Suppressor macrophage (primary cell): ENCODE measurements around the gene RRP7A.
"Not testable (repeated sequence)": the region's sequence is repeated elsewhere in the genome, so short reads cannot be mapped to it uniquely, and the experiment has no call there.

Source experiments
- DNase-seq, 4 experiments: peaks; one replicate each; pipeline ENCODE4 v3.0.0-alpha.2; 2020 to 2022
- total RNA-seq, 17 experiments: gene quantifications; one replicate each; lab custom pipeline; 2026; ENCODE audit warnings: mixed read lengths in 6 of 17, inconsistent platforms in 3 of 17; lab: John Stamatoyannopoulos, UW

The RRP7A gene, protein sequence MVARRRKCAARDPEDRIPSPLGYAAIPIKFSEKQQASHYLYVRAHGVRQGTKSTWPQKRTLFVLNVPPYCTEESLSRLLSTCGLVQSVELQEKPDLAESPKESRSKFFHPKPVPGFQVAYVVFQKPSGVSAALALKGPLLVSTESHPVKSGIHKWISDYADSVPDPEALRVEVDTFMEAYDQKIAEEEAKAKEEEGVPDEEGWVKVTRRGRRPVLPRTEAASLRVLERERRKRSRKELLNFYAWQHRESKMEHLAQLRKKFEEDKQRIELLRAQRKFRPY
- 31.0 to 122 (median 58.7) reads per million in 17 experiments for total RNA-seq

DNA sequence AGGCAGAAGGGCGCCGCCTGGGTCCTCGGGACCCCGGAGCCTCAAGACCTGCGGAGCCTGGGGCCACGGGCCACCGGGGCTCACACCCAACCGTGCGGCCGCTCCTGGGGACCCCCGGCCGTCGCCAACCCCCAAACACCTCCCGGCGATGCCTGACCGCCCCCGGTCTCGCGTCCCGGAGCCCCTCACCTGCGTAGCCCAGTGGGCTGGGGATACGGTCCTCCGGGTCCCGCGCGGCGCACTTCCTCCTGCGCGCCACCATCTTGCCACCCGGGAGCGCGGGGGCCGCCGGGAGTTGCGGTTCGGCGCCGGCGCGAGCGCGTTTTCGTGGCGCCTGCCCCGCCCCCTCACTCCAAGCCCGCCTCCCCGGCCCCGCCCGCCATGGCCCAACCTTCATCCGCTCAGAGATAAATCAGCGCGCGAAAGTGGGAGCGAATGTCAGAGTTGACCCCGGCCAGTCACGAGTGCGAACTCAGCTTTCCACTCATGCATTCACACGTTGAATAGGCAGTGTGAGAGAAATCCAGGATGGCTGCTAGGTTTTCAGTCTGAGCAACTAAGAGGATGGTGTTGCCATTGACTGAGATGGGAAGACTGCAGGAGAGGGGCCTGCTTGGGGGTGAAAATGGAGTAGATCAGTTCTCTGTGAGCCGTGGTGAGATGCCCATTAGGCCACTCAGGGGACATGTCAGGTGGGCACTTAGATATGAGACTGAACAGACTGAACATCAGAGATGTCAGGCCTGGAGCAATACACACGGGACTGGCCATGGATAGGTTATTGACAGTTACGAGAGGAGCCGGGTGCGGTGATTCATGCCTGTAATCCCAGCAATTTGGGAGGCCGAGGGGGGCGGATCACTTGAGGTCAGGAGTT, at the start of gene RRP7A:
Gene RRP7A (minus strand): TSS at position 272 of the 877 bp plus-strand sequence. CDS start 10 bp downstream, at position 262.
- peak; percentile 89 to 94 (median 92) for DNase-seq

DNA sequence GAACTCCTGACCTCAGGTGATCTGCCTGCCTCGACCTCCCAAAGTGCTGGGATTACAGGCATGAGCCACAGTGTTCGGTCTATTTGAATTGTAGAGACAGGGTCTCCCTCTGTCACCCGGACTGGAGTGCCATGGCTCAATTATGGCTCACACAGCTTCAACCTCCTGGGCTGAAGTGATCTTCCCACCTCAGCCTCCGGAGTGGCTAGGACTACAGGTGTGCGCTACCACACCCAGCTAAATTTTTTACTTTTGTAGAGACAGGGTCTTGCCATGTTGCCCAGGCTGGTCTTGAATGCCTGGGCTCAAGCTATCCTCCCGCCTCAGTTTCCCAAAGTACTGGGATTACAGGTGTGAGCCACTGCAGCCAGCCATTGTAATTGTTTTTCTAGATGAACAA, 48.4 kb upstream of the RRP7A start:
- DNase-seq: not testable (repeated sequence)

DNA sequence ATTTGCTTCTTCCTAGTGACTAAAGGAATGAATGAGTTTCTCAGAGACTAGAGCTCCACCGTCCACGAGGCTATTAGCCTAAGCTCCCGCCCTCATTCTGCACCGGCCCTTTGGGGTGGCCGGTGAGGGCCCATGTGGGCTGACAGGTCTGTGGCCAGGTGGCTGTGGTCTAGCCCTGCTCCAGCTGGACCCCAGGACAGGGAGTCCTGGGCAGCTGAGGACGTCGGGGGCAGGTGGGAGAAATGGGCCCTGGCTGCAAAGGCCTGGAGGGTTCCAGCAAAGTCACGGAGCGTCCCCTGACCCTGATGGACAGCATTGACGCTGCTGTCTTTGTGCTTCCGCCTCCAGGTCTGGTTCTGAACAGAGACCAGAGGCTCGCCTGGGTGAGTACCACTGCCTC, 46.4 kb upstream of the RRP7A start:
- no peak for DNase-seq

DNA sequence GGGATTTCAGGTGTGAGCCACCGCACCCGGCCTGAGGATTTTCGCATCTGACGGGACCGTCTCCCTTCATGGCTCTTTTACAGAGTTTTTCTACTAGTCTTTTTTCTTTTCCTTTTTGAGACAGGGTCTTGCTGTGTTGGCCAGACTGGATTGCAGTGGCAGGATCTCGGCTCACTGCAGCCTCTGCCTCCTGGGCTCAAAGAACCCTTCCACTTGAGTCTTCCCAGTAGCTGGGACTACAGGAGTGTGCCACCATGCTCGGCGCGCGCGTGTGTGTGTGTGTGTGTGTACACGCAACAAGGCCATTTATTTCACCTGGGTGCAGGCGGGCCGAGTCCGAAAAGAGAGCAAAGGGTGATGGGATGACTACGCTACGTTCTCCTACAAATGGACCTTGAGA, 45.1 kb upstream of the RRP7A start:
- DNase-seq: no peak

DNA sequence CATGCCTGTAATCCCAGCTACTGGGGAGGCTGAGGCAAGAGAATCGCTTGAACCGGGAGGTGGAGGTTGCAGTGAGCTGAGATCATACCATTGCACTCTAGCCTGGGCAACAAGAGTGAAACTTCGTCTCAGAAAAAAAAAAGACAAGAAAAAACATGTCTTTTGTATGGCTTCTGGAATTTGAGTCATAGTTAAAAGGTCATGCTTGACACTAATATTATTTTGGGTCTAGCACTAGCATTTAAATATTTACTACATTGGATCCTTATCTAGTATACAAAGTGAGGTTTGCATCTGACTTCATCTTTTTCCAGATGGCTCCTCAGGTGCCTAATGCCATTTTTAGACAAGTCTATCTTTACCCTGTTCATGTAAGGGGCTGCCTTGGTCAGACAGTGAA, 44.3 kb upstream of the RRP7A start:
- DNase-seq: not testable (repeated sequence)

DNA sequence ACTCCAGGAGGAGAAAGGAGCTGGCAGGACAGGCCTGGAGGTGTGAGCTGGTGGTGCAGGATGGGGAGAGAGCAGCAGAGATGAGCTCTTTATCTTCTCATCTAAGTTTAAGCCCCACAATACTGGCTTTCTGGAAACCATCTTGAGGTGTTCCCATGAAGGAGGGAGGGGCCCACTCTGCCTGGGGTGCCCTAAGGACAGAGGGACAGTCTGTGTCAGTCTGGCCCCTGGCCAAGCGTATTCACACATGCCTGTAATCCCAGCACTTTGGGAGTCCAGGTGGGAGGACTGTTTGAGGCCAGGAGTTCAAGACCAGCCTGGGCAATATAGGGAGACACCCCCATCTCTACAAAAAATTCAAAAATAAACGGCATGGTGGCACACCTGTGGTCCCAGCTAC, 43.1 kb upstream of the RRP7A start:
- no peak for DNase-seq

DNA sequence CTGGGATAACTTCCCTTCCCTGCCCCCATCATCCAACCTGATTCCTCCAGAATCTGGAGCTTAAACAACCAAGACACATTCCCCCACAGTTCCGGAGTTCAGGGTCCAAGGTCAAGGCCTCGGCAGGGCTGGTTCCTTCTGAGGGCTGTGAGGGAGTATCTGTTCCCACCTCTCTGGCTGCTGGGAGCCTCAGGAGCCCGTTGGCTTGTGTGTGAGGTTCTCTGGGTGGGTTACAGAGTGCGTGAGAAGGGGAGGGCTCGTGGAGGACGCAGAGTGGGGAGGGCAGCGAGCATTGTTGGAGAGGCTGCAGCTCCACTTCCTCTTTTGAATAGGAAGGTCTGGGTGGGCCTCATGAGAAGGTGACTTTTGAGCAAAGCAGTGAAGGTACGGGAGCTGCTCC, 42.7 kb upstream of the RRP7A start:
- DNase-seq: peak; percentile 22 to 51 (median 38)

DNA sequence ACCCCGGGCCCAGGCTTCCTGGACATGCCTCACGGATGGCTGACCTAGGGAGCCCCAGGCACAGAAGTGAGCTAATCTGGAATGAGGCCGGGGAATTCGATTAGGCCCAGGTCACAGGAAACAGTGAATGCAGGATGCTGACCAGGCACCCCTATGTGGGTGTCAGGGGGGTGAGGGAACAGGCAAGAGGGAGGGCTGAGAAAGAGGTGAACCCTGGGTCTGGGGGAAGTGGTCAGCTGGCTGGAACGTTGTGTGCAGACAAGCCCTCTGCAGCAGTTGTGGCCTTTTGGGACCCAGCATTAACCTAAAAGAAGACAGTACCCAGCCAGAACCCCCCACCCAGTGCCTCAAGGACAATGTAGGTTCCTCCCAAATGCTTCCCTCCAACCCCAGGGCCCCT, 42.3 kb upstream of the RRP7A start:
- peak in 1 of 4 experiments; percentile 18 for DNase-seq

DNA sequence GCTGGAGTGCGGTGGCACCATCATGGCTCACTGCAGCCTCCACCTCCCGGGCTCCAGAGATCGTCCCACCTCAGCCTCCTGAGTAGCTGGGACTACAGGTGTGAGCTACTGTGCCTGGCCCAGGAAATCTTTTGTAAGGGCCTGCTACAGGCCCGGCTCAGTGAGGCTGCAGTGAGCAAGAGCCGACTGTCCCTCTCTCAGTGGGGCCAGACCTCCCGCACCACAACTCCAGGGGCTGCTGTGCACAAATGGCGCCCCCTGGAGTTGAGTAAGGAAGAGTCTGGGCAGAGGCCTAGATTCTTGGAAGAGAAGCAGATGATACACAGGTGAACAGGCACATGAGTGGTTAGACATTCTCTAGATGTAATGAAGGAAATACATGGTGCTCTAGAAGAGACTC, 41.2 kb upstream of the RRP7A start:
- peak in 3 of 4 experiments; percentile 30 to 47 (median 35) for DNase-seq

DNA sequence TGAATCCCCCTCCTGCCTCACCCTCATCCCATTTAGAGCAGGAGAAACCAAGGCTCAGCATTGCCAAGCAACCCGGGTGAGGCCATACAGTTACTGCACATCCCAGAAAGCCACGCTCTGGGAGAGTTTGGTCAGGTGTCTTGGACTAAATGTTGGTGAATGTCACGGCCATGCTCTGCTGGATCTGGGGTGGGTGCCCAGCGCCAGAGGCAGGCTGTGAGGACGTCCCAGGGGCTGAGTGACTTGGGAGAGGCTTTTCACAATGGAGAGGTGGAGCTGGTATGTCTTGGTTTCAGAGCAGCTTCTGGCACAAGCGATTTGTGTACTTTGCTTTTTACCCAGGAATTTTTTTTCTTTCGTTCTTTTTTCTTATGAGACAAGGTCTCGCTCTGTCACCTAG, 40.8 kb upstream of the RRP7A start:
- DNase-seq: no peak

DNA sequence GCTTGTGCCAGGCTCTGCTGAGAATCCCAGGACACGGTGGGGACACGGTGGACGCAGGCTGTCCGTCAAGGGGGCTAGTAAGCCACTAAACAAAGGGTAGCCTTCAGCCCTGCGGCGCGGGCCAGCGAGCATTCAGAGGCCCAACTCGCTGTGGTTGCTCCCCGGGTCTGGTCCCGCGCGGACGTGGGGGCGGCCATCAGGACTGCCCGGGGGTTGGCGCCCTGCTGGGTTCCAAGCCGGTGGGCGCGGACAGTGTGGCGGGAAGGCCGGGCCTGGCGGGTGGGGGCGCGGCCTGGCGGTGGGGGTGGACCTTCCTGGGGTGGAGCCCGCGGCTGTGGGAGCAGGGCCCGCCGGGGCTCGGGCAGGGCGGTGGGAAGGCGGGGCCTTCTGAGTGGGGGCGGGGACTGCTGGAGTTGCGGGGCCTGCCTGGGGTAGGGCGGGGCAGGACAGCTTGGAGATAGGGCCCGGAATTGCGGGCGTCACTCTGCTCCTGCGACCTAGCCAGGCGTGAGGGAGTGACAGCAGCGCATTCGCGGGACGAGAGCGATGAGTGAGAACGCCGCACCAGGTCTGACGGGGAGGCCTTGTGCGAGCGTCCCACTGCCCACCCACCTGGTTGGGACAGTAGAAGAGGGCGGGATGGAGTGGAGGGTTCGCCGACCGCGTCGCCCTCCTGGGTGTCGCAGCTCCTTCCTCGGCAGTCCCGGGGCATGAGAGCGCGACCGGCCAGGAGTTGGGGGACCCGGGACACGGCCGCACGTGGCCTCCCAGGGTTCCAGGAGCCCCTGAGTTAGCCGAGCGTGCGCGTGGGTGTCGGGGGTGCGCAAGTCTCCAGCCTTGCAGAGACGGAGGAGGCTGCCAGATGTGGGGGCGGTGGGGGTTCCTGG, 34.1 kb upstream of the RRP7A start, which contains the start of gene SERHL2:
Gene SERHL2 (plus strand): TSS at position 482 of the 887 bp plus-strand sequence. CDS start 65 bp downstream, at position 547.
- DNase-seq: peak; percentile 81 to 90 (median 84)

DNA sequence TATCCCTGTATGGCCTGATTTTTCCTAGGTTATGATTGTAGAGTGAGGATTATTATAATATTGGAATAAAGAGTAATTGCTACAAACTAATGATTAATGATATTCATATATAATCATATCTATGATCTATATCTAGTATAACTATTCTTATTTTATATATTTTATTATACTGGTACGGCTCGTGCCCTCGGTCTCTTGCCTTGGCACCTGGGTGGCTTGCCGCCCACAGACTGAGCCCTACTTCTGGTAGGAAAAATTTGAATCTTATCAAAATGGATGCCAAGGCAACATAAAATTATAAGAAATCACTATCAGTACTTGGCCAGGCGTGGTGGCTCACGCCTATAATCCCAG, 32.7 kb upstream of the RRP7A start:
- DNase-seq: not testable (repeated sequence)

DNA sequence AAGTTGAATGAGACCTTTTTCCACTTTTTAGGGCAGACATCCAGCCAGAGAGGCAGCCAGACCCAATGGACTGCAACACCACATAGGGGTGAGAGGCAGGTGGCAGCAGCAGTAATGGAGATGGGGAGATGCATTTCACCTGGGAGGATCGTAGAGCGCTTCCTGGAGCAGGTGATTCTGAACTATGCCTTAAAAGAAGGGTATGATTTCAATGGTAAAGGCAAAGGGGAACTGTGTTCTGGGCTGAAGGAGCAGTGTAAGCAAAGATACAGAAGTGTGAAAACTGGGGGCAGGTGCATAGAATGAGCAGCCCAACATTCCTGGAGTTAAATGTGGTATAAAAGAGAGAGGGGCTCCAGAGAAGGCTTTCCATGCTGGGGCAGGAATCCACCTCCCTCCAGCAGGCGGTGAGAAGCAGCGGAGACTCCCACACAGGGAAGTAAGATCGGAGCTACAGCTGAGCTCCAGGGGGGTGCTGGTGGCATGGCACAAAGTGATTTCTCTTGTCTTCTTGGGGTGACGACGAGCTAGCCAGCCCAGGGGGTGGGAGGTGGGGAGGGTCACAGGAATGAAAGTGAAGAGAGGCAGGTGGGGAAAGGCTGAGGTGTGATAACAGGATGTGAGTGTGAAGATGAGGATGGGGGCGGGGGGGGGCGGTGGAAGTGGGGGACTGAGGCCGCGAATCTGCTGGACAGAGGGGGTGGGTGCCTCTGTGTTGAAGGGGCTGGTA, 29.9 kb upstream of the RRP7A start:
- no peak for DNase-seq

DNA sequence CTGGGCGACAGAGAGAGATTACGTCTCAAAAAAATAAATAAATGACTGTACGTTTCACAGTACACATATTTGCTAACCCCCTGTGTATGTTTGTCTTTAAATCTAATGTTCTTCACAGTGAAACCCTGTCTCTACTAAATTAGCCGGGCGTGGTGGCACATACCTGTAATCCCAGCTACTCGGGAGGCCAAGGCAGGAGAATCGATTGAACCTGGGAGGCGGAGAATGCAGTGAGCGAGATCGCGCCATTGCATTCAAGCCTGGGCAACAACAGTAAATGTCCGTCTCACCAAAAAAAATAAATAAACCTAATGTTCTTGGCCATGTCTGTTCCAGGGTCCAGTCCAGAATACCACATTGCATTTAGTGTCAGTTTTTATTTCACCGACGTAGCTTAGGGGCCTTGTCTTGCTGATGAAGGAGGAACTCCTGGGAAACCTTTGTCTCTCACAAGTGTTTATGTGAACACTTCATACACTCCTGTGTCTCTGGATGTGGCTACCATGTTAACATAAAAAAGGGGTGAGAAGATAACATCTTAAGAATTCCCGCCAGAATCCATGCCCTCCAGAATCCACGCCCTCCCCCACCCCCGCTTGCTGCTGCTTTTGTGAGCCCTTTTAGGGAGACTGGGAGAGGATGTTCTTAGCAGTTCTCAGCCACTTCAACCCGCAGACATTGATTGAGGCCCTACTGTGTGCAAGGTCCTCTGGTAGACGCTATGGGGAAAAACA, 29.2 kb upstream of the RRP7A start:
- no peak for DNase-seq

DNA sequence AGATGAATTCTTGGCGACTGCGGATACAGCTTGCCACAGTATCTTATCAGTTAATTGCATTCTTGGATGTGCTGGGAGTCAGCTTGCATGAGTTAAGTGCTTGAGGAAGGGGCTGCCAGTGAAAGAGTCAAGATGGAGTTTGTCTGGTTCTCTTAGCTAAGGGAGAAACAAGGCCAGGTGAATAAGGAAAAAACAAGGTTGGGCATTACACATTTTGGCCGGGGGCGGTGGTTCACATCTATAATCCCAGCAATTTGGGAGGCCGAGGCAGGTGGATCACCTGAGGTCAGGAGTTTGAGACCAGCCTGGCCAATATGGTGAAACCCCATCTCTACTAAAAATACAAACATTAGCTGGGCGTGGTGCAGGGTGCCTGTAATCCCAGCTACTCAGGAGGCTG, 28.5 kb upstream of the RRP7A start:
- not testable (repeated sequence) for DNase-seq

DNA sequence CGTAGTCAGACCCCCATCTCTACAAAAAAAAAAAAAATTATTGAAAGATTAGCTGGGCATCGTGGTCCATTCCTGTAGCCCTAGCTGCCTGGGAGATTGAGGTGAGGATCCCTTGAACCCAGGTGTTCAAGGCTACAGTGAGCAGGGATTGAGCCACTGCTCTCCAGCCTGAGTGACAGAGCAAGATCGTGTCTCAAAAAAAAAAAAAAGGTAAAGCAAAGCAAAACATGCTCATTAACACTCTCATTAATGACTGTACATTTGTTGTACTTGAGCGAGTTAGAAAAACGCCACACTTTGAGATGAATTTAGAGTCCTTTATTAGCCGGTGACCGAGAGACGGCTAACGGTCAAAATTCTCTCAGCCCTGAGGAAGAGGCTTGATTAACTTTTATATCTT, 28.0 kb upstream of the RRP7A start:
- no peak for DNase-seq

DNA sequence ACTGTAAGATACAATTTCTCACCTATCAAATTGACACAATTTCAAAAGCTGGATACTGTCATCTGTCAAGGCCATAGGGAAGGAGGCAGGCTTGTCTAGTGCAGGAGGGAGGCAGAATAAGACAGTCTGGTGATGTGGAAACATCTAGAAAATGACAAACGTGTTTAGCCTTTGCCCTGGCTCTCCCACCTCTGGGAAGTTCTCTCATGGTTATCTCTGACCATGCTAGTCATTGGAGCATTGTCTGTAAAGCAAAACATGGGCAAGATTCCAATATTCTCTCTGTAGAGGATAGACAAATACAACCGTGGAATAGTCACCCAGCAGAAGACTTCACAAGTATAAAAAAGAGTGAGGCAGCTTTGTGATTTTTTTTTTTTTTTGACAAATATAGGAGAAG, 25.1 kb upstream of the RRP7A start:
- DNase-seq: peak in 2 of 4 experiments; percentile 14 to 34

DNA sequence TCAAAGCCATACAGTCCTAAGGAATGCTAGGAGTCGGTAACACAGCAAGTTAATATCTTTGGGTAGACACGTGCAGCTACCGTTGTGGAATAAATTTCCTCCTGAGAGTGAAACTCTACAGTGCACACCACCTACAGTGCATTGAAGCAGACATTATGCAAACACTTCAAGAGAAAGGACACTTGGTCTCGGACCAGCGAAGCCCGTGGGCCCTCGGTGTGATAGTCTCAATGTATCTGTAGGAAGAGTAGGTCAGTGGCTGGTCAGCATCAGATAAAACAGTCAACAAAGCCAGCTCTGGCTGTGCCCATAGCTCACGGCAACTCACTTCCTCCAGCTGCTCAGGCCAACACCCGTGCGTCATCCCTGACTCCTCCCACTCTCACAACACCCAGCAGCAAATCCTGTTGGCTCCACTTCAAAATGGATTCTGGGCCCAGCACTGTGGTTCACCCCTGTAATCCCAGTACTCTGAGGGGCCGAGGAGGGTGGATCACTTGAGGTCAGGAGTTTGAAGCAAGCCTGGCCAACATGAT, 19.7 kb upstream of the RRP7A start:
- peak in 3 of 4 experiments; percentile 21 to 33 (median 26) for DNase-seq

DNA sequence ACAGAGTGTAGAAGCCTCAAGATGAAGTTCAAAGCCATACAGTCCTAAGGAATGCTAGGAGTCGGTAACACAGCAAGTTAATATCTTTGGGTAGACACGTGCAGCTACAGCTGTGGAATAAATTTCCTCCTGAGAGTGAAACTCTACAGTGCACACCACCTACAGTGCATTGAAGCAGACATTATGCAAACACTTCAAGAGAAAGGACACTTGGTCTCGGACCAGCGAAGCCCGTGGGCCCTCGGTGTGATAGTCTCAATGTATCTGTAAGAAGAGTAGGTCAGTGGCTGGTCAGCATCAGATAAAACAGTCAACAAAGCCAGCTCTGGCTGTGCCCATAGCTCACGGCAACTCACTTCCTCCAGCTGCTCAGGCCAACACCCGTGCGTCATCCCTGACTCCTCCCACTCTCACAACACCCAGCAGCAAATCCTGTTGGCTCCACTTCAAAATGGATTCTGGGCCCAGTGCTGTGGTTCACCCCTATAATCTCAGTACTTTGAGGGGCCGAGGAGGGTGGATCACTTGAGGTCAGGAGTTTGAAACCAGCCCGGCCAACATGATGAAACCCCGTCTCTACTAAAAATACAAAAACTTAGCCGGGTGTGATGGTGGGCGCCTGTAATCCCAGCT, 17.7 kb upstream of the RRP7A start:
- DNase-seq: not testable (repeated sequence)

DNA sequence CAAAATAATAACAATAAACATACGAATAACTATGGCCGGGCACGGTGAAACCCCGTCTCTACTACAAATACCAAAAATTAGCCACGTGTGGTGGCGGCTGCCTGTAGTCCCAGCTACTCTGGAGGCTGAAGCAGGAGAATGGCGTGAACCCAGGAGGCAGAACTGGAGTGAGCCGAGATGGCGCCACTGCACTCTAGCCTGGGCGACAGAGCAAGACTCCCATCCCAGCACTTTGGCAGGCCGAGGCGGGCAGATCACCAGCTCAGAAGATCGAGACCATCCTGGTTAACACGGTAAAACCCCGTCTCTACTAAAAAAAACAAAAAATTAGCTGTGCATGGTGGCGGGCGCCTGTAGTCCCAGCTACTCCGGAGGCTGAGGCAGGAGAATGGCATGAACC, 17.0 kb upstream of the RRP7A start:
- not testable (repeated sequence) for DNase-seq
